ENCODE results near the gene KIF23.
"Not testable (repeated sequence)": the region's sequence is repeated elsewhere in the genome, so short reads cannot be mapped to it uniquely, and the experiment has no call there.

The KIF23 gene

GRCh38 chr15:69413822-69414700 is at the start of gene KIF23:
KIF23 (plus strand) TSS chr15:69414349; CDS start chr15:69414466, 117 bp downstream.
- DNase-seq (ENCODE audit: low spot score), result peak; percentile 96

- DNase-seq (ENCODE audit: low spot score), result no peak
Observed at GRCh38 chr15:69367236-69367635, 46.9 kb upstream of the KIF23 start.

DNA sequence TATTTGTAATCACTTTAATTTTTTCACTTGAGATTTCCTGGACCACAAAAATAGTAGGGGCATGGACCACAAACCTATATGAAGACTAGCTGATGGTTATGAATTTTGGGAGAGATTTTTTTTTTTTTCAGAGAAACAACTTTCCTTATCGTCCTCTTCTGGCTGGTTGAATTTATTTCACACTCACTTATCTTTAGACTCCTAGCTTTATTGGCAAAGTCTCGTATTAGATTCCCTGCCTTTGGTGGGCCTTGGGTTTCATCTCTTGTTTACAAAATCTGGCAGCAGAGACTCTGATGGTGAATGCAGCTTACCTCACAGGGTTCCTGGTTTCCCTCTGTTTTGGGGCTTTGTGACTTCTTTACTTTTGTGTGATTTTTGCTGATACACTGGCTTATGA is 44.5 kb upstream of the KIF23 start:
- no peak for DNase-seq (ENCODE audit: low spot score)

- no peak for DNase-seq (ENCODE audit: low spot score)
Observed at GRCh38 chr15:69373406-69373805, 40.7 kb upstream of the KIF23 start.

DNA sequence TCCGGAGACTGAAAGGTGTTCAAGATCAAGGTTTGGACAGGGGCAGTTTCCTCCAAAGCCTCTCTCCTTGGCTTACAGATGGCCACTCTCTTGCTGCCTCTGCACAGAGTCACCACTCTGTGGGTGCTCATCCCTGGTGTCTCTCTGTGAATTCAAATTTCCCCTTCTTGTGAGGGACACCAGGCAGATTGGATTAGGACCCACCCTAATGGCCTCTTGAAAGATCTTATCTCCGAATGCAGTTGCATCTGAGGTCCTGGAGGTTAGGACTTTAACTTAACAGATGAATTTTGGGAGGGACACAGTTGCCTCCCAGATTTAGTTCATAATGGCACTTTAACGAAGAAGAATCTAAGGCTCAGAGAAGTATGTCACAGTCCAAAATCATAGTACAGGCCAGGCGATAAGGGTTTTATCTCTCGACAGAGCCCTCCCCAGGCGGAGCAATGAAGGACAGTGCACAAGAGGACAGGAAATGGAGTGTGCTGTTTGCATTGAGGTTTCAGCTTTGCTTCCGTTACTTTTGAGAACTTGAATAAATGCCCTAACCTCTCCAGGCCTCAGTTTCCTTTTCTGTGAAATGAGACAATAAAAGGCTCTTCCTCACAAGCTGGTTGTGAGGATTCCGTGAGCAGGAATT is 38.9 kb upstream of the KIF23 start:
- no peak for DNase-seq (ENCODE audit: low spot score)

DNA sequence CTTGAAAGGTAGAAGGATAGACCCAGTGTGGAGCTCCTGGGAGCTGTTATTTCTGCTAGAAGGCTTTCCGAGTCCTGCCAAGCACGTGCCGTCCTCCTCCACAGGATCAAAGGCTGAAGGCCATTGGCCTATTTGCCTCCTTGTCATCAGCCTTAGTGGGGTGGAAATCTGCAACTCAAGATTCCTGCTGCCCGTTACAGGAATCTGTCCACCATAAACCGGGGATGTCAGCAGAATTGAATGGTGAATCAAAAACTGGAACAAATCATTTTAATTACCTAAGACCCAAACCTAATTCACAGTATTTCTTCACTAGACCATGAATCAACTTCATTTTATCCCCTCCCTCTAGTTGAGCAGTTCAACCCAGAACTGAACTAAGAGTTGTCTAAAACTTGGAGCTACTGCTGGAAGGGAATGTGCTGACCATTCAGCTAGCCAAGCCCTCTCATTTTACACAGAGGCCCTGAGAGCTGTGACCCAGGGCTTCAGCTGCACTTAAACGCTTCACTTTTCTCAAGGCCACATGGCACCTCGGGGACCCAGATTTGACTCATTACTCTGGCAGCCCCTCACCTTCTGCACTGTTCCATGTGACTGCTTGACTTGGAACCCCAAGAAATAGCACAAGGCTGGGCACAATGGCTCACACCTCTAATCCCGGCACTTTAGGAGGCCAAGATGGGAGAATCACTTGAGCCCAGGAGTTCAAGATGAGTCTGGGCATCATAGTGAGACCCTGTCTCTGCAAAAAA is 36.8 kb upstream of the KIF23 start:
- DNase-seq (ENCODE audit: low spot score), result no peak

DNA sequence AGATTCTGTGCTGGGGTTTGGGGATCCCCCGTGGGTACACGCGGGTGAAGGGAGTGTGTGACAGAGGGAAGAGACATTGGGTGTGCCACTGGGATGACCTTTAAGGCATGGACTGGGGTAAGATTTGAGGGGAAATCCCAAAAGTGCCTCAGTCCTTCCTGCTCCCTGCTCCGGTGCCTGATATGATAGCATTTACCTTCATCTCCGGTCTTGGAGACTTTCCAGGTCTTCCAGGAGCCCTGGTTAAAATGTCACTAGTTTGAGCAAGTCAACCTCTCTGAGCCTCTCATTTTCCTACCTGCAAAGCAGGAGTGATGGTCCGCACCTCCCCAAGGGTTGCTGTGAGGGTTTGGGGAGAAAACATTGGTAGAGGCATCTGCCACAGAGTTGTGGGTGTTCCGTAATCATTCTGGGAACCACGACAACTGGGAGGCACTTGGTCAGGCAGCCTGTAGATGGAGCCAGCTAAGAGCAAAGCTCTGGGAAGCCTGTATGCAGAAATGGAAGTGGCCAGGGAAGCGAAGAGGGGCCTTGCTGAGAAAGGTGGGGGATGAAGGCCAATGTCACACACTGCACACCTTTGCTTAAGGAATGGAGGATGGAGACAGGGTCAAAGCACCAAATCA is 33.9 kb upstream of the KIF23 start:
- DNase-seq (ENCODE audit: low spot score), result no peak

DNA sequence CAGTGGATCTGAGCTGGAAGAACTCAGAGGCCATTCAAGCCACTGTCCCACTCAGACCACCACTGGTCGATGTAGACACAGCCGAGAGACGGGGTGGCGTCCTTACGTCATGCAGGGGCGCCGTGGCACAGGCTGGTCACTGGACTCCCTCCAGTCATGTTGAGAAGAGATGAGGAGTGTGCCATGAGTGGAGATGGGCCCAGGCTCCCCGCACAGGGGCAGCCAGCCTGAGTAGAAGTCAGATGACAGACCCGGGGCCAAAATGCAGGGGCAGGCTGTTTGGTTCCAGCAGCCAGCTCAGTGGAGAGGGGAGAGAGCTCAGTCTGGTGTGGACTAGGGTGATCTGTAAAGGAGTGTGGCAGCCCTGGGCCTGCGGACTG is 33.4 kb upstream of the KIF23 start:
- no peak for DNase-seq (ENCODE audit: low spot score)

GRCh38 chr15:69382176-69382575 is 32.0 kb upstream of the KIF23 start:
- not testable (repeated sequence) for DNase-seq (ENCODE audit: low spot score)

- DNase-seq (ENCODE audit: low spot score), result not testable (repeated sequence)
Observed at GRCh38 chr15:69384066-69384465, 30.1 kb upstream of the KIF23 start.

GRCh38 chr15:69384626-69385598 is 29.2 kb upstream of the KIF23 start:
- DNase-seq (ENCODE audit: low spot score), result no peak

GRCh38 chr15:69385831-69386230 is 28.3 kb upstream of the KIF23 start:
- DNase-seq (ENCODE audit: low spot score), result no peak

DNA sequence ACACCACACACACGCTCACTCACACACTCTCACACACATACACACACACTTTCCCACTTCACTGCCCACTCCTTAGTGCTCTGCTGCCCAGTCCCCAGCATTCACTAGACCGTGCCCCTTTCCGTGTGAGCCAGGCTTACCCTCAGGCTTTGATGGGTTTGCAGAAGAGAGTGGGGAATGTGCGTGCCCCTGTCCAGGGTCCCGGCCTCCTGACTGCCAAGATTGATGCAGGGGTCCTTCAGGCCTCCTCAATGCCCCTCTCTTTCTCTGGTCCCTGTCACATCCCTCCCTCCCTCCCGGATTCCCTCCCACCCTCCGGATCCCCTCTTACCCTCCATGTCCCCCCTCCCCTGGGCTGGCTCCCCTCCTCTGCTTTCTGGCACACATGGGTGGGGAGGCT is 27.9 kb upstream of the KIF23 start:
- no peak for DNase-seq (ENCODE audit: low spot score)

GRCh38 chr15:69388260-69388705 is 25.9 kb upstream of the KIF23 start:
- no peak for DNase-seq (ENCODE audit: low spot score)

DNA sequence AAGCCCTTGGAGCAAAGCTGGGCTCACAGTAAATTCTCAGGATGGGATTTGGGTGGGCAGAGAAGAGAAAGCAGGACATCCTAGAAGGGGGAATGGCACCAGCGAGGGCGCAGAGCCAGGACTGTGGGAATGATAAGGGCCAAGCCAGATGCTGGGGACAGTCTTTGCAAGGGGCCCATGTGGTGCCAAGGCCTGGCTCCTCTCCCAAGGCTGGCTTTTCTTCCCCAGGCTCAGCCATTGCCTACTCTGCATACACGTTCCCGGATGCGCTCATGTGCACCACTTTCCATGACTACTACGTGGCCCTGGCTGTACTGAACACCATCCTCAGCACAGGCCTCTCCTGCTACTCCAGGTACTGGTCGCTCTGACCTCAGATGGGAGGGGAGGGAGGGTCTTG is 24.7 kb upstream of the KIF23 start:
- no peak for DNase-seq (ENCODE audit: low spot score)

- no peak for DNase-seq (ENCODE audit: low spot score)
Observed at GRCh38 chr15:69390575-69390974, 23.6 kb upstream of the KIF23 start.

DNA sequence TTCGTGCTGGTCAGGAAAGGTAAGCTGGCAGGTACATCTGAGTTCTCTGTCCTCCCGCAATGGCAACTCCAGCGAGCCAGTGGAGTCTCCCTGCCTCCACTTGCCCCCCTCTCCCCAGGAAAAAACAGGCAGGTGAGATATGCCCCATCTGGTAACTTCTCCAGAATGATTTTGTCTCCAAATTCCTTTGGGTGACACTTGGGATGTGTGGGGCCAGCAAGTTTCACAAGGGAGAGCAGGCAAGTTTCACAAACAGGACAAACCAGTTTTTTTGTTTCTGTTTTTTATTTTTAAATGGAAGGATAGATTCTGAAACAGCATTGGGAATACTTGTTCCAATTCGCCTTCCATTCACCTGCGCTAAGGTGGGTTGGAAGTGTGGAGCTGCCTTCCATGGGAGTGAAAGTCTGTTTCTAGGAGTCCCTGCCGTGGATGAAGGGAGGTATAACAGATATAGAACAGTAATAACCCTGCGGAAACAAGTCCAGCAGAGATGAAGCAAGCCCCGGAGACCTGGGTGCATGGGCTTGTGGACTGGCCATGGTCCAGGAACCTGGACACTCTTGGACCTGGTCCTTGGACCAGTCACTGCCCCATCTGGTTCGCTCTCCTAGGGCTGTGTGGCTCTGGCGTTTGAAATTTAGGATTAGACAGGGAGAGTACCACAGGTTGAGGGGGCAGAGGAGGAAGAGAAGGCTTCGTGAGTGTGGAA is 22.9 kb upstream of the KIF23 start:
- DNase-seq (ENCODE audit: low spot score), result no peak

DNA sequence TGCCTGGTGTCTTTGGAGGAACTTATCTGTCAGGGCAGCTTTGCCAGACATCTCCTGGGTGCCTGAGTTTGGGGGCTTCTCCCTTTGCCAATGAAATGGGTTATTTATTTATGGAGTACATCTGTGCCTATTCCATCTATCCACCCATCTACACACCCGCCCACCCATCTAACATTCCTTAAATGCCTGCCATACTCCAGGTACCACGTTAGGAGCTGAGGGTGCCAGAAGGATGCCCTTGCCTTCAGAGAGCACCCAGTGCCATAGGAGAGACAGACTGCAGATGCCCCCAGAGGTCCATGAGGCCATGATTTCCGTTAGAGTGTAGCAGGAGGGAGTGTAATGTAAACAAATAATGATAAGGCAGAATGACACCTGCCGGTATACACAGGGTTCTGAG is 21.8 kb upstream of the KIF23 start:
- DNase-seq (ENCODE audit: low spot score), result no peak

DNA sequence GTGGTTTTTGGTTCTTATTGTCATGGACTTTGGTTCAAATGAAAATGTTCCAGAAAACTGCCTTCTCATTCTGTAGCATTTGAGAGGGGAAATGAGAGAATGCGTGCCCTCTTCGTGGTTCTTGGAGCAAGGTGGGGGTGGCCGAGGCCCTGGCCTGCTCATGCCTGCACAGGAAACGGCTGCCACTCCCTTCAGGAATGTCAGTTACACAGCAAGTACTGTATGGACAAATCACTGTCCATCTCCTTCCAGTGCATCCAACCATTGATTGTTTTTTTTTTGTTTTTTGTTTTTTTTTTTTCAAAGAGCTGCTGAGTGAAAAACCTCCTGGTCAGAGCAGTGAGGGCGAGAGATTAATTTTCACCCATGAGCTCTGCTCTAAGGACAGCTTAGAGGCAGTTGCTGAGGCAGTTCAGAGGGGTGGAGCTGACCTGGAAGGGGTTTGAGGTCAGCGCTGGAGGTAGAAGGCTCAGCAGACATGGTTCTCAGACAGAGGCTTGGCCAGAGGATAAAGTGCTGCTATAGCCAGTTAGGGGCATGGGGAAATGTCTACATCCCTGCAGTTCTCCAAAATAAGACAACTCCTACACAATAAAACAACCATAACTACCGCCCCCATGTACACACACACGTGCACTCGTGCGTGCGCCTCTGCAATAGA is 20.2 kb upstream of the KIF23 start:
- DNase-seq (ENCODE audit: low spot score), result no peak
